ENCODE results near the gene KIFC3.
"Not testable (repeated sequence)": the region's sequence is repeated elsewhere in the genome, so short reads cannot be mapped to it uniquely, and the experiment has no call there.

Gene KIFC3

GRCh38 chr16:57734925-57735754, 67.2 kb downstream of the KIFC3 start:
- peak overlapping the region; percentile 93 for H3K4me3 ChIP-seq (ENCODE audit: low read length)
- DNase-seq (ENCODE audit: low read depth) = peak; percentile 100
- TF ChIP-seq CTCF (IDR thresholded peaks at IDR 0.05; ENCODE audit: insufficient read depth, low read depth, low read length, missing control alignments) = no peak

- DNase-seq (ENCODE audit: low read depth) = no peak
- peak overlapping the region; percentile 93 for H3K4me3 ChIP-seq (ENCODE audit: low read length)
- TF ChIP-seq CTCF (IDR thresholded peaks at IDR 0.05; ENCODE audit: insufficient read depth, low read depth, low read length, missing control alignments) = no peak
Observed at GRCh38 chr16:57734308-57734924, 67.9 kb downstream of the KIFC3 start.

- TF ChIP-seq CTCF (IDR thresholded peaks at IDR 0.05; ENCODE audit: insufficient read depth, low read depth, low read length, missing control alignments) = no peak
- no peak overlapping the region for H3K4me3 ChIP-seq (ENCODE audit: low read length)
- no peak for DNase-seq (ENCODE audit: low read depth)
Observed at GRCh38 chr16:57732714-57733113, 69.6 kb downstream of the KIFC3 start.

GRCh38 chr16:57732037-57732436, 70.3 kb downstream of the KIFC3 start:
- DNase-seq (ENCODE audit: low read depth) = peak; percentile 17
- no peak overlapping the region for H3K4me3 ChIP-seq (ENCODE audit: low read length)
- TF ChIP-seq CTCF (IDR thresholded peaks at IDR 0.05; ENCODE audit: insufficient read depth, low read depth, low read length, missing control alignments) = no peak

GRCh38 chr16:57730771-57731730, 71.2 kb downstream of the KIFC3 start:
- no peak for DNase-seq (ENCODE audit: low read depth)
- H3K4me3 ChIP-seq (ENCODE audit: low read length) = no peak overlapping the region

GRCh38 chr16:57729852-57730251, 72.4 kb downstream of the KIFC3 start:
- H3K4me3 ChIP-seq (ENCODE audit: low read length); DNase-seq (ENCODE audit: low read depth): not testable (repeated sequence)

More at GRCh38 chr16:57730771-57731730, 71.2 kb downstream of the KIFC3 start:
- TF ChIP-seq CTCF (IDR thresholded peaks at IDR 0.05; ENCODE audit: insufficient read depth, low read depth, low read length, missing control alignments) = no peak

GRCh38 chr16:57729182-57729484, 73.2 kb downstream of the KIFC3 start:
- TF ChIP-seq CTCF (IDR thresholded peaks at IDR 0.05; ENCODE audit: insufficient read depth, low read depth, low read length, missing control alignments) = no peak
- no peak overlapping the region for H3K4me3 ChIP-seq (ENCODE audit: low read length)
- DNase-seq (ENCODE audit: low read depth) = no peak

Data from epithelial cell of esophagus (primary cell).